Measurements from ENCODE around the gene IRF3.

- TF ChIP-seq CTCF (IDR thresholded peaks at IDR 0.05) (no peak), POLR2A (IDR thresholded peaks at IDR 0.05) (no peak)
Measured at GRCh38 chr19:49645995-49646394, 19.7 kb downstream of the IRF3 start.

Measured in prostate gland (tissue), 2 donors.